Measurements from ENCODE around the gene SCN4B. TPM values are rescaled to one million over a fixed set of nuclear protein-coding genes. Genes with fewer than 3 reads are reported as not detected.

The SCN4B gene
- total and polyA plus RNA-seq, 4 experiments from 2014 or later, result not detected

GRCh38 chr11:118132385-118133151 lies 20.1 kb downstream of the SCN4B start:
- Histone ChIP-seq H3K27me3 (ENCODE audit: insufficient read depth, low read length) (no peaks in the 10 kb centered on the region), H3K9me3 (ENCODE audit: control insufficient read depth in 1 of 2, low read length in 2 of 2) (no peaks in the 10 kb centered on the region), H3K36me3 (ENCODE audit: insufficient read depth, low read length) (no peaks in the 10 kb centered on the region), H3K4me3 (ENCODE audit: low read length in 2 of 2) (no peak overlapping the region), H3K27ac (ENCODE audit: low read depth, low read length) (no peak overlapping the region), H3K4me1 (ENCODE audit: insufficient read depth, low read length) (no peaks in the 10 kb centered on the region)
- no peak for DNase-seq
- intact Hi-C loops (cut with micrococcal nuclease), result no loop called here
- Mint-ChIP-seq H3K4me1 (no peaks in the 10 kb centered on the region), H3K36me3 (no peaks in the 10 kb centered on the region), H3K4me3 (no peak overlapping the region), H3K27me3 (peaks cover 12 to 21% of the 10 kb centered on the region in 2 donors), H3K27ac (peak overlapping the region in 1 of 7 donors; percentile 48), H3K9me3 (no peaks in the 10 kb centered on the region)
- POLR2A ChIA-PET (ENCODE audit: partially characterized antibody), result no interaction called here
- CTCF ChIA-PET (ENCODE audit: partially characterized antibody), result interaction anchor here (2.1 kb wide), 1 partner anchor 39 kb away, joined by 9 read pairs; no protein-coding TSS in a partner anchor

GRCh38 chr11:118129471-118130172 lies 23.0 kb downstream of the SCN4B start:
- no peaks in the 10 kb centered on the region for H3K36me3 ChIP-seq (ENCODE audit: insufficient read depth, low read length)
- ChIA-PET CTCF (ENCODE audit: partially characterized antibody) (interaction anchor here (0.6 to 1.8 kb wide), 2 partner anchors 13 to 509 kb away, joined by 3 to 4 read pairs; no protein-coding TSS in a partner anchor), POLR2A (ENCODE audit: partially characterized antibody) (no interaction called here)
- no peaks in the 10 kb centered on the region for H3K27me3 ChIP-seq (ENCODE audit: insufficient read depth, low read length)
- H3K4me1 Mint-ChIP-seq, result no peaks in the 10 kb centered on the region
- no peaks in the 10 kb centered on the region for H3K4me1 ChIP-seq (ENCODE audit: insufficient read depth, low read length)
- H3K36me3 Mint-ChIP-seq, result no peaks in the 10 kb centered on the region
- no peak overlapping the region for H3K27ac Mint-ChIP-seq
- DNase-seq, result no peak
- intact Hi-C loops (cut with micrococcal nuclease), result no loop called here
- H3K27ac ChIP-seq (ENCODE audit: low read depth, low read length), result no peak overlapping the region
- no peak overlapping the region for H3K4me3 Mint-ChIP-seq
- H3K9me3 Mint-ChIP-seq, result no peaks in the 10 kb centered on the region
- H3K27me3 Mint-ChIP-seq, result peaks cover 8 to 18% of the 10 kb centered on the region in 2 donors
- H3K9me3 ChIP-seq (ENCODE audit: control insufficient read depth in 1 of 2, low read length in 2 of 2), result no peaks in the 10 kb centered on the region
- no peak overlapping the region for H3K4me3 ChIP-seq (ENCODE audit: low read length in 2 of 2)

DNA sequence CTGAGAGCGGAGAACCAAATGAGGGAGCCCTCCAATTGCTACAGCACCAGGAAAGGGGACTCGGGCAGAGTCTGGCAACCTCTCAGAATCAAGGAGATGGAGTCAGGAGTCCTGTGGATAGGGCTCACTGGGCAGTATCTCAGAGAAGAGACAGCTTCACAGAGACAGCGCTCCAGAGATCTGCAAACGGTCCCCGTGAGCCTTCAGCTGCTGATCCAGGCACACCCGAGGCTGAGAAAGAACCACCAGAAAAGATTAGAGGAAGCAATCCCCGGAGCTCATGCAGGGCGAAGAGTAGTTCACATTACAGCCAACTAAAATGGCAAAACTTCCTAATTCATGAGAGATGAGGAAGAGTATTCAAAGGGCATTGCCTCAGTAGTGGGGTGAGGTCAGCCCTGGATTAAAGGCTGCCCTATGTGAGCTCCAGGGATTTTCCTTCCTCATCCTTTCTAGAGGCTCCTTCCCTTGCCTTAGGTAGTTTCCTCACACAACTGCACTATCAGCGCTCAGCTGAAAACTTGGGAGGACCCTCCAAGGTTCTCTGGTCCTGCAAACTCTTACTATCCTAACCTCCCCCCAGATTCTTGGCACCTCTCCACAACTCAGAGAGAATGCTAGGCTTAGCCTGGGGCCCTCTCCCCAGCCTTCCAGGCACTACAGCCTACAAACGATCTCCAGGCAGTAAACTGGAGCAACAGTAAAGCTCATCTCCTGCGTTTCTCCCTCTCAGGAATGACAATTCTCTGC lies 23.7 kb downstream of the SCN4B start:
- H3K27me3 Mint-ChIP-seq, result peaks cover 6 to 12% of the 10 kb centered on the region in 2 donors
- ChIA-PET POLR2A (ENCODE audit: partially characterized antibody) (no interaction called here), CTCF (ENCODE audit: partially characterized antibody) (interaction anchor here (0.6 kb wide), 1 partner anchor 510 kb away, joined by 3 read pairs; no protein-coding TSS in a partner anchor)
- no peaks in the 10 kb centered on the region for H3K36me3 ChIP-seq (ENCODE audit: insufficient read depth, low read length)
- no peaks in the 10 kb centered on the region for H3K4me1 ChIP-seq (ENCODE audit: insufficient read depth, low read length)
- H3K27ac Mint-ChIP-seq, result peak overlapping the region in 1 of 7 donors; percentile 37
- H3K4me3 Mint-ChIP-seq, result no peak overlapping the region
- H3K4me3 ChIP-seq (ENCODE audit: low read length in 2 of 2), result no peak overlapping the region
- intact Hi-C loops (cut with micrococcal nuclease), result no loop called here
- no peak for DNase-seq
- H3K27me3 ChIP-seq (ENCODE audit: insufficient read depth, low read length), result no peaks in the 10 kb centered on the region
- no peaks in the 10 kb centered on the region for H3K4me1 Mint-ChIP-seq
- no peaks in the 10 kb centered on the region for H3K9me3 ChIP-seq (ENCODE audit: control insufficient read depth in 1 of 2, low read length in 2 of 2)
- H3K27ac ChIP-seq (ENCODE audit: low read depth, low read length), result no peak overlapping the region
- no peaks in the 10 kb centered on the region for H3K36me3 Mint-ChIP-seq
- H3K9me3 Mint-ChIP-seq, result no peaks in the 10 kb centered on the region

DNA sequence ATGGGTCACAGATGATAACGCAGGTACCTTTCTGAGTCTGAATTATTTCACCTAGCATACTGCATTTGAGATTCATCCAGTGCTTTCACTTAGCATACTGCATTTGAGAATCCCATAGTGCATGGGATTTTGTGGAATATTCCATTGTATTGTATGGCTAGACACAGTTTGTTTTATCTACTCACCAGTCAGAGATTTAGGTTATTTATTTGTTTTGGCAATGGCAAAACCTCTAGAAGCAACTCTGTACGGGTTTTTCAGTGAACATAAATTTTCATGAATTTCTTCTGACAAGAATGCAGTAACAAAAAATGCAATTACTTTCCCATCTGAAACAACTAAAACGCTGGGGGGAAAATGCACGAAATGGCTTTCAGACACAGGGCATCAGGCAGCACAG lies 24.3 kb downstream of the SCN4B start:
- no peaks in the 10 kb centered on the region for H3K36me3 Mint-ChIP-seq
- intact Hi-C loops (cut with micrococcal nuclease), result no loop called here
- H3K27ac ChIP-seq (ENCODE audit: low read depth, low read length), result no peak overlapping the region

DNA sequence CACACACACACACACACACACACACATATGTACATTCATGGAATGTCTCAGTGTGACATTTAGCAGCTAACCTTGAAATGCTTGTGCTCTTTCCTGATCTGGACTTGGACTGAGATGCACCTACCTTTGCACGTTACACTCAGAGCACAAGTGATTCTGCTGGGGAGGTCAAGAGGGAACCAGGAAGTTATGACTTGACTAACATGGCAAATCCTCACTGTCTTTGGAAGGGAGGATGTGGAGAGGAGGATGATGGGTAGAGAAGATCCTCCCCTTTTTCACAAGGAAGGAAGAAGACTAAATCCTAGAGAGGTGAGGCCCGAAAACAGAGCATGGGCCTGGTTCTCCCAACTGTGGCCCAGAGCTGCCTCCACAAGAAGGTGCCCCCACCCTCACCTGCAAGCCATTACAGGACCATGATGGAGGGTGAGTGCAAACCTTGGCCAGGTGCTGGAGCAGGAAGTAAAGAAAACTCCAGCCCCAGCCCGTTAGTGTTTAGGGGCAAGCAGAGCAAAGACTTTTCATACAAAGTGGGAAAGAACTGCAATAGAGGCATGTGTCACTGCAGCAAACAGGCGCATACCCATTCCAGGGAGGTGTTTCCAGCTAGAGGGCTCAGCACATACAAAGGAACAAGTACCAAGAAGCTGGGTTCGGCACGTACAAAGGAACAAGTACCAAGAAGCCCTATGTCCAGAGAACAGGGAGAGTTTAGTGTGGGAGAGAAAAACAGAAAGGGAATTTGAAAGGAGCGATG lies 26.4 kb downstream of the SCN4B start:
- ChIA-PET CTCF (ENCODE audit: partially characterized antibody) (no interaction called here), POLR2A (ENCODE audit: partially characterized antibody) (no interaction called here)
- Histone ChIP-seq H3K36me3 (ENCODE audit: insufficient read depth, low read length) (no peaks in the 10 kb centered on the region), H3K4me1 (ENCODE audit: insufficient read depth, low read length) (no peaks in the 10 kb centered on the region), H3K27ac (ENCODE audit: low read depth, low read length) (no peak overlapping the region), H3K4me3 (ENCODE audit: low read length in 2 of 2) (no peak overlapping the region), H3K9me3 (ENCODE audit: control insufficient read depth in 1 of 2, low read length in 2 of 2) (no peaks in the 10 kb centered on the region), H3K27me3 (ENCODE audit: insufficient read depth, low read length) (no peaks in the 10 kb centered on the region)
- intact Hi-C loops (cut with micrococcal nuclease), result no loop called here
- H3K36me3 Mint-ChIP-seq, result no peaks in the 10 kb centered on the region
- peak overlapping the region in 1 of 7 donors; percentile 21 for H3K27ac Mint-ChIP-seq
- H3K9me3 Mint-ChIP-seq, result no peaks in the 10 kb centered on the region
- DNase-seq, result no peak
- peaks cover 6 to 10% of the 10 kb centered on the region in 2 donors for H3K27me3 Mint-ChIP-seq
- no peak overlapping the region for H3K4me3 Mint-ChIP-seq
- no peaks in the 10 kb centered on the region for H3K4me1 Mint-ChIP-seq

More for the DNA sequence above, 24.3 kb downstream of the SCN4B start:
- Histone ChIP-seq H3K4me3 (ENCODE audit: low read length in 2 of 2) (no peak overlapping the region), H3K9me3 (ENCODE audit: control insufficient read depth in 1 of 2, low read length in 2 of 2) (no peaks in the 10 kb centered on the region), H3K27me3 (ENCODE audit: insufficient read depth, low read length) (no peaks in the 10 kb centered on the region), H3K4me1 (ENCODE audit: insufficient read depth, low read length) (no peaks in the 10 kb centered on the region), H3K36me3 (ENCODE audit: insufficient read depth, low read length) (no peaks in the 10 kb centered on the region)
- ChIA-PET CTCF (ENCODE audit: partially characterized antibody) (no interaction called here), POLR2A (ENCODE audit: partially characterized antibody) (no interaction called here)
- DNase-seq, result no peak
- Mint-ChIP-seq H3K27me3 (peaks cover 6 to 10% of the 10 kb centered on the region in 2 donors), H3K9me3 (no peaks in the 10 kb centered on the region), H3K4me1 (no peaks in the 10 kb centered on the region), H3K4me3 (no peak overlapping the region), H3K27ac (peak overlapping the region in 1 of 7 donors; percentile 37)

DNA sequence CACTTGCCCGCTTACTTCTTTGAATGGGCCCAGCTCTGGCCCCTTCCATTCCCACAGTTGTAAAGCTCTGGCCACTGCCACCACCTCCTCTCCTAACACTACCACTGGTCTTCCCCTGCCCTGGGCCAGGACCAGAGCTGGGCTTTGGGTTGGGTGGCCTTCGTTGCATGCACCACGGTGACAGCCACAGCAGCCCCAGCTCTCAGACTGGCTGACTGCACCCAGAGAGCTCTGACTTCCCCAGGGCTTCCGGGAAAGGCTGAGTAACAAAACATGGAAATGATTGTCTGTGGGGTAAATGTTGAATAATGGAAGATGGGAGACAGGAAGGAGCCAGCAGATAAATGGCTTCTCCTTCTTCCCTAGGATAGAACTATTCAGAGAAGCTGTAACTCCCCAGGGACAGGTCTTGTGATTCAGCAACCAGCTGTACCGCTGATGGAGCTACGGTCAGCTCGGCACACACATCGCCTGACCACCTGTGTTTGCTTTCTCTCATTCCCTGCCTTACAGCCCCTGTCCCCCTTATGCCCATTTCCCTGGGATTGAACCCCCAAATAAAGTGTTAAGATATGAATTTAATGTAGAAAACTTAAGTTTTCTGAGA lies 27.6 kb downstream of the SCN4B start:
- no peak overlapping the region for H3K27ac ChIP-seq (ENCODE audit: low read depth, low read length)
- intact Hi-C loops (cut with micrococcal nuclease), result no loop called here
- H3K4me1 Mint-ChIP-seq, result no peaks in the 10 kb centered on the region
- no peaks in the 10 kb centered on the region for H3K36me3 ChIP-seq (ENCODE audit: insufficient read depth, low read length)
- H3K36me3 Mint-ChIP-seq, result no peaks in the 10 kb centered on the region
- no peak for DNase-seq
- no peaks in the 10 kb centered on the region for H3K27me3 ChIP-seq (ENCODE audit: insufficient read depth, low read length)
- H3K4me3 ChIP-seq (ENCODE audit: low read length in 2 of 2), result no peak overlapping the region
- no peaks in the 10 kb centered on the region for H3K9me3 ChIP-seq (ENCODE audit: control insufficient read depth in 1 of 2, low read length in 2 of 2)
- POLR2A ChIA-PET (ENCODE audit: partially characterized antibody), result interaction anchor here (0.6 to 0.7 kb wide), 2 partner anchors 8 to 34 kb away, joined by 3 read pairs; no protein-coding TSS in a partner anchor
- peaks cover 5 to 12% of the 10 kb centered on the region in 2 donors for H3K27me3 Mint-ChIP-seq
- H3K4me1 ChIP-seq (ENCODE audit: insufficient read depth, low read length), result no peaks in the 10 kb centered on the region
- CTCF ChIA-PET (ENCODE audit: partially characterized antibody), result no interaction called here
- H3K9me3 Mint-ChIP-seq, result no peaks in the 10 kb centered on the region
- peak overlapping the region in 1 of 7 donors; percentile 10 for H3K27ac Mint-ChIP-seq
- H3K4me3 Mint-ChIP-seq, result no peak overlapping the region

Measured in CD4-positive, alpha-beta memory T cell (primary cell).